Measurements from ENCODE around the gene CEP112.
"Not testable (repeated sequence)": the region's sequence is repeated elsewhere in the genome, so short reads cannot be mapped to it uniquely, and the experiment has no call there.

Gene CEP112

GRCh38 chr17:66210208-66210574, 18.3 kb upstream of the CEP112 start:
- FAIRE-seq = no peak

DNA sequence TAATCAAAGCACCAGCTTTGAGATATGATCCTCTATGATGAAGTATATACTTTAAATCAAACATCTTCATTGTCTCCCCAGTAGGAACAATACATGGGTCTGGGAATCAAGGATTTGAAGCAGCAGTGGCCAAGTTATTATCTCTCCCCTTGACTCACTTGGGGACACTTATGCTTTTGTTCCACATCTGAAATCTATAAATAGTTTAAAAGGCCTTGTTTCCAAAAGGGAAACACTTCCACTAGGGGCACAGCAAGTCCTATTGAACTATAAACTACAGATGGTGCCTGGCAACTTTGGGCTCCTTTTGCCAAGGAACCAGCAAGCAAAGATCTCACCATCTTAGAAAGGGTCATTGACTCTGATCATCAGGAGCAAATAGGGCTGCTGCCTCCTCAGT, 16.0 kb upstream of the CEP112 start:
- FAIRE-seq = no peak

- no peak for FAIRE-seq
Measured at GRCh38 chr17:66203274-66204015, 11.5 kb upstream of the CEP112 start.

- no peak for FAIRE-seq
Measured at GRCh38 chr17:66200685-66201092, 8.8 kb upstream of the CEP112 start.

GRCh38 chr17:66198242-66198641, 6.3 kb upstream of the CEP112 start:
- FAIRE-seq = no peak

- FAIRE-seq = no peak
Measured at GRCh38 chr17:66192378-66192687, 400 bp upstream of the CEP112 start.

DNA sequence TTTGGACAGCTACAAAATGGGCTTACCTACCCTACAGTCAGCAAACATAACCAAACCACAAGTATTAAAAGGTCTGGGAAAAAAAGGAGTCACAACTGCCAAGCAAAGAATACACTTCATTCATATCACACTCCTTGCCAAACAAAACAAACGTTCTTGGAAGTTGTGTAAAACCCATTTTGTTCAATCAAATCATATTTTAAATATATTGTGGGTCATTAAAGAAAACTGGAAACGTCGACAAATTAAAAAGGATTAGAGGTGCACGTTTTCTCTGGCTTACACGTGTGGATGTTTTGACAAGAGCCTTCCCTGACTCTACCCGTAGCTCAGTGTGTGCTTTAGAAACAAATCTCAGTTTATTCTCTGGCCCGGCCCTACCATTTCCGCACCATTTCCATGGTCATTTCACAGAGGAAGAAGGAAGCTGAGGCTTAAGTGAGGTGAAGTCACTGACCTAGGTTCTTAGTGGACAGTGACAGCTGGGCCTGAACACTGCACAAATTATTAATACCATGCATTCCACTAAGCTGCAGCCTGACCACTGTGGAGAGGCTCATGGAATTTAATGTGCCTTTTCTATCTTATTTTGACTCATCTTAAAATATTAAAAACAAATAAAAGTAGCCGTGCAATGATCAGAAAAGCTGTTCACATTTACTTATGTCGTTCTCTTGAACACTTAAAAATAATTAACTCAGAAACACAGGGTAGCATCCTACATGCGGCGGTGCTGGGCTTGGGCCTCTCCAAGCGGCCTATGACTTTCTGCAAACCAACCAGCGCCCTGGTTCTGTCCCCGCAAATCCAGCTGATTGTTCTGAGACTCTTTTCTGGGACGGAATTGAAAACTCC, 968 bp downstream of the CEP112 start:
- FAIRE-seq = no peak

DNA sequence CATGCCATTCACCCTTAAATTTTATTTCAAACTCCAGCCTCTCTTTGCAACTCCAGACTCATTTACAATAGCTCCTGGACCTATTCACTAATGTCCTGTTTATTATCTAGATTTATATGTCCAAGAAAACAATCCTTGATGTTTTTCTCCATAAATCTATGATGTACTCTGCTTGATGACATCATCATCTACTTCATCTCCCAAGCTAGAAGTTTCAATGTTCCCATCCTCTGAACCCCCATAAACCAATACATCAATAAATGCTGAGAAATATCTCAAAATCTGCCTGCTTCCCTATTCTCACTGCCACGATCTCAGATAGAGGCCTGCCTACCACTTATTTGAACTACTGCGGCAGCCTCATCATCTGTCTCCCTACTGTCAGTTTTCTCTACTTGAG, 4.2 kb downstream of the CEP112 start:
- FAIRE-seq = no peak

- no peak for FAIRE-seq
Measured at GRCh38 chr17:66185862-66186261, 6.1 kb downstream of the CEP112 start.

- no peak for FAIRE-seq
Measured at GRCh38 chr17:66184392-66184791, 7.5 kb downstream of the CEP112 start.

- FAIRE-seq = no peak
Measured at GRCh38 chr17:66183529-66183928, 8.4 kb downstream of the CEP112 start.

DNA sequence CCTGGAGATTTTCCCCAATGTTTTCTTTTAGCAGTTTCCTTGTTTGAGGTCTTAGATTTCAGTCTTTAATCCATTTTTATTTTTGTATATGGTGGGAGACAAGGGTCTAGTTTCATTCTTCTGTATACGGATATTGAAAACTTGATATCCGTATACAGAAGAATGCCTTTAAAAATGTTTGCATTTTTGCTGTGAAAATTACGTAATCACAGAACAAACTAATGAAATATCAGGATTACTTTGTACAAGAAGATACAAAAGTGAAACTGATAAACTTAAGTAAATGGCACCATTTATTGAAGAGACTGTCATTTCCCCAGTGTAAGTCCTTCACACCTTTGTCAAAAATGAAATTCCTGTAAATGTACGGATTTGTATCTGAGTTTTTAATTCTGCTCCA, 13.3 kb downstream of the CEP112 start:
- no peak for FAIRE-seq

GRCh38 chr17:66177048-66177447, 14.9 kb downstream of the CEP112 start:
- no peak for FAIRE-seq

DNA sequence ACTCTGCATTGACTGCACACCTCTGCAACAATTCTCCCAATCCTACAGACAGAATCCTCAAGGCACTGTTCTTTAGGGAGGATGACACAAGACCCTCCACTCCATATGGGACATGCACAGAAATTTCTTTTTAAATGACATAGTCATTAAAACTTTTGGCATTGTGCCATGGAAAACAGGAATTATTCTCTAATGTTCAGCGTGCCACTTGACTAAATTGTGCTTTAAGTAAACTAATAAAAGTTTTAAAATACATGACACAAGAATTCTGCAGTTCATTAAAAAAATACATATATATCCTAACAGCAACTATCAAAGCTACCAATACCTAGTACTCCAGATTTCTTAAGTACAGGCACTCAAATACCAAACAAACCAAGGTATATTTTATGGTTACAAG, 16.0 kb downstream of the CEP112 start:
- FAIRE-seq = no peak

DNA sequence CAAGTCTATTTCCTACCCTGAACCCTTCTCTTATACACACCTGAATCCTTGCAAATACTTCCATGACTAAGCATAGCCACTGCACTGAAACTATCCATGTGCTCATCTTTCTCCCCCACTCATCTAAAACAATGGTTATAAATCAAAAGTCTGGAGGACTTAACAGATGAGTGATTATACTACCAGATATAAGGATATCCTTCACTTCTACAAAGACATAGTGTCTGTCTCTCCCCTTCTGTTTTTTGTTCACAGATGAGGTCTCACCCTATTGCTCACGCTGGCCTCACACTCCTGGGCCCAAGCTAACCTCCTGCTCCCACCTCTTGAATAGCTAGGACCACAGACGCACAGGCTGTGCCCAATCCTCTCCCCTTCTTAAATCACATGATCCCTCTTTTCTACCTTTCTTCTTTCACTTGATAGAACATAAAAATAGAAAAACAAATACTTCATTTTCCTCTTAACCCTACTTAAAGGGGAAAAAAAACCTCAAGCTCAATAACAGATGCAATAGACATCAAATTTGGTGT, 19.2 kb downstream of the CEP112 start:
- FAIRE-seq = no peak

DNA sequence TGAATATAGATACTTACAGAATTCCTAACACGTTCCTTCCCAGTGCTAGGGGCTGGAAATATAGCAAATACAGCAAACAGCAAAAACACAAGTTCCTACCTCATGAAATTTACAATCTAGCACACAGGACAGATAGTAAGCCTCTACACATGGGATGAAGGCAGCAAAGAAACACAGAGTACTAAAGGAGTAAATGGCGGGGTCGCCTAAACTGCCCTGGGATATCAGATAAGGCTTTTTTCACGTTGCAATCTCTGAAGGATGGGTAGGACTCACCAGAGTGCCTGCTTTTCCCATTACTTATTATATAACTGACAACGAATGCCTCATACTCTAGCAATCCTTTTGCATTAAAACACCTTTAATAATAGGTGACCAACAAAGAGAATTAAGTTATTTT, 19.8 kb downstream of the CEP112 start:
- FAIRE-seq = no peak

GRCh38 chr17:66171692-66172091, 20.2 kb downstream of the CEP112 start:
- FAIRE-seq = peak; percentile 75

DNA sequence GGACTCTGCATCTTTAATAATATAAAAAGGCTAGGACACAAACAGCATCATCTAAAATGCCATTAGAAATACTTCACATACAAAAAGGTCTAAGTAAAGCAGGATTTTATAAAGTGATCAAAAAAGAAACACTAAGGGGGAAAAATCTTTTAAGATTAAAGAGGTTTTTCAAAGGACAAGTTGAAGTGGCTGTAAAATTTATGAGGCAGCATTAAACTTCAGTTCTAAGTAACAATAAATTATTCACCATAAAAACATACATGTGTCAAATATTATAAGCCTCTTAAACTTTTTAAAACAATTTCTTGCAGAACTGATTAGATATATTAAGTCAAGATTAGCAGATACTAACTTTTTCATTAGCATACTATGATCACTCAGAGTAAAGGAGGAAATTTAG, 20.8 kb downstream of the CEP112 start:
- no peak for FAIRE-seq

DNA sequence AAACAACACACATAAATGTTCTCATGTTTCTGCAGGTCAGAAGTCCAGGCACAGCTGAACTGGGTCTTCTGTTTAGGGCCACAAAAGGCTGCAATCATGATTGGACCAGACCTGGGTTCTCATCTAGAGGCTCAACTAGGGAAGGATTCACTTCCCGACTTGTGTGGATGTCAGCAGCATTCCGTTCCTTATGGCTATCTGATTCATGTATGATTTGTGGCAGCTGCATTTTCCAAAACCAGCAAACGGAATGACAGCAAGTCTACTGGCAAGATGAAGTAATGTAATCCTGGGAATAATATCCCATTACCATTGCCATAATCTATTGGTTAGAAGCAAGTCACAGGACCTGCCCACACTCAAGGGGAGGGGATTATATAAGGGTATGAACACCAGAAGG, 22.1 kb downstream of the CEP112 start:
- FAIRE-seq = no peak

DNA sequence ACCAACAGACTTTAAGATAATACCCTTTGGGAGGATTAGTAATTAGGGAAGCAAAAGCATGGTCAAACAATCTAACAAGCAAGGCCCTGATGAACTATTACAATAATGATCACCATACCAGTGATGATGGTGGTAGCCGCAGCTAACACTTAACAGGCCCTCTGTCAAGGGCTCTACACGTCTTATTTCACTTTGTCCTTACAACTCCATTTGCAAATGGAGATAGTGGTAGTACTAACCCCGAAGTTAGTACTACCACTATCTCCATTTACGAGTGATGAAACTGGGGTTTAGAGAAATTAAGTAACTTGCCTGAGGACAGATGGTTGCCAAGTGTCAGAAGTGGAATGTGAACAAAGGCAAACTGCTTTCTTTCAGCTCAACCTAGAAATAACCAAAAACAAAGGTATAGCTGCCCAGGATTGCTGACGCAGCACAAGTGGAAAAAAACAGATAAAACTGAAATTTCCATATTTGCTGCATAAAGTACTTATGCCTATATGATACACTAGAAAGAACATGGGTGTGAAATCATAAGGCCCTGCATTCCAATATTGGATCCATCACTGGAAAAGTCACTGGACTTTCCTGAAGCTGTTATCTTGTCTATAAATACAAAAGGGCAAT, 24.6 kb downstream of the CEP112 start:
- no peak for FAIRE-seq

GRCh38 chr17:66165537-66166123, 26.3 kb downstream of the CEP112 start:
- FAIRE-seq = peak; percentile 90

DNA sequence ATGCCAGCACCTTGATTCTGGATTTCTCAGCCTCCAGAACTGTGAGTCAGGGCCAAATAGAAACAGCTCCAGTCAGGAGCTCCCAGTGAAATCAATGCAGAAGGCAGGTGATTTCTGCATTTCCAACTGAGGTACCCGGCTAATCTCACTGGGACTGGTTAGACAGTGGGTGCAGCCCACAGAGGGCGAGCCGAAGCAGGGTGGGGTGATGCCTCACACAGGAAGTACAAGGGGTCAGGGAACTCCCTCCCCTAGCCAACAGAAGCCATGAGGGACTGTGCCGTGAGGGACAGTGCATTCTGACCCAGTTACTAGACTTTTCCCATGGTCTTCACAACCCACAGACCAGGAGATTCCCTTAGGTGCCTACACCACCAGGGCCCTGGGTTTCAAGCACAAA, 36.9 kb downstream of the CEP112 start:
- FAIRE-seq = not testable (repeated sequence)

DNA sequence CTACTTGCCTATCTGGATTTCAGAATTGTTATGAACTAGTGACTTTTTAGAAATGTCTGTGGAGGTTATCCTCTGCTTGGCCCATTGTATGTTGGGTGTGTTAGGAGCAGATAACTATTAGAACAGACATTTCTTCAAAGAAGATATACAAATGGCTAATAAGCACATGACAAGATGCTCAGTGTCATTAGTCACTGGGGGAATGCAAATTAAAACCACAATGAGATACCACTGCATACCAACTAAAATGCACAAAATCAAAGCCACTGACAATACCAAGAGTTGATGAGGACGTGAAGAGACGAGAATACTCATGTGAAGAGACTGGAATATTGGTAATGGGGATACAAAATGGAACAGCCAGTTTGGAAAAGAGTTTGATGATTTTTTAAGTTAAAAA, 39.2 kb downstream of the CEP112 start:
- no peak for FAIRE-seq
